IPS-NIHi7 (cell line): Measurements from ENCODE around the gene NOL6.
"Not testable (repeated sequence)": the region's sequence is repeated elsewhere in the genome, so short reads cannot be mapped to it uniquely, and the experiment has no call there.

Experiments
- DNase-seq: peaks from one replicate; pipeline ENCODE4 v3.0.0; 2012; ENCODE audit warnings: mixed read lengths; ENCODE audit errors: extremely low spot score

NOL6 gene

DNA sequence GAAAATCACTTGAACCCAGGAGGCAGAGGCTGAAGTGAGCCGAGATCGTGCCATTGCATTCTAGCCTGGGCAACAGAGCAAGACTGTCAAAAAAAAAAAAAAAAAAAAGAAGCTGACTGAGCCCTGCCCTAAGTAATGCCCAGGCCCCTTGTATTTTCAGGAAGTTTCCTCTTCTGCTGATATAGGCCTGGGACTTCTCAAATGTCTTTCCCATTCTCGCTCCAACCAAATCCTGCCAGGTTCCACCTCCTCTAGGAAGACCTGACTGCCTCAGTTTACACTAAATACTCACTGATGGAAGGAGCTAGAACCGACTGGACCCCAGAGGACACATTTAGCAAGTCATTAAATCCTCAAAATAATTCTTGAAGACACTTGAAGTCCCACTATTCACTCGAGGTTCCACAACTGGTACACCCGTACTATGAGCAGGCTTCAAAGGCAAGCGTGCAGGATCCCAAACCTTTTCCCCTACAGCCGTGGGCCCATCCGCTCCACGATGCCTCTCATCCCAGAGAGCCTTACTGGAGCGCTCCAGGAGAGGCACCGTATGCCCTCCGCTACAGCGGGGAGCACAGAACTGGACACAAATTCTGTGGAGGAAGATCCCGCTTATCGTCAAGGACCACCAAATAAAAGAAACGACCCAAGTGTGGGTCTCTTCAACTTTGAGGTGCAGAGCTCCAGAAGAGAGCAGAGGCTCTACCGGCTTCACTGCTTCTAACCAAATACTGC lies 676 bp downstream of the NOL6 start:
- DNase-seq: no peak

DNA sequence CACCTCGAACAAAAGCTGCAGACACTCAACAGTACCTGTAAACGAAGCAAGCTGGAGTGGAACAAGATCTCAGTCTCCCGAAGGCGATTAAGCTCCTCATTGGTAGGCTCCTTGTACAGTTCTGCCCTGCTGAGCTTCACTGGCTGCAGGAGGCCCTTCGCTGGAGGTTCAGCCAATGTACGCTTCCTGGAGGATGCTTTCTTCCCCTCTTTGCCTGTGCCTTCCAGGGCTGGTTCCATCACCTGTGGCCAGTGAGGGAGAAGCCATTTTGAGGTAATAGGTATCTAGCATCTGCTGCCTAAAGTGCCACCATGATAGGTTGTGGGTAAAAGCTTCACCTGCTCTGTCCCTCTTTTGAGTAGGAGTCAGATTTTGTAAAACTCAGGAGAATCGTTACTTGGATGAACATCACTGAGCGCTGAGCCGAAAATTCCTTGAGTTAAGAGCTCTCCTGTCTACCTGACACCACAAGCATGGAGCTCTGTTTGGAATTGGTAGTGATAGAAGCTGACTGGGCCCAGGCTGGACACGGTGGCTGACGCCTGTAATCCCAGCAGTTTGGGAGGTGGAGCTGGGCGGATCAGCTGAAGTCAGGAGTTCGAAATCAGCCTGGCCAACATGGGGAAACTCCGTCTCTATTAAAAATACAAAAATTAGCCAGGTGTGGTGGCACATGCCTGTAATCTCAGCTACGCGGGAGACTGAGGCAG lies 1.4 kb downstream of the NOL6 start:
- no peak for DNase-seq

DNA sequence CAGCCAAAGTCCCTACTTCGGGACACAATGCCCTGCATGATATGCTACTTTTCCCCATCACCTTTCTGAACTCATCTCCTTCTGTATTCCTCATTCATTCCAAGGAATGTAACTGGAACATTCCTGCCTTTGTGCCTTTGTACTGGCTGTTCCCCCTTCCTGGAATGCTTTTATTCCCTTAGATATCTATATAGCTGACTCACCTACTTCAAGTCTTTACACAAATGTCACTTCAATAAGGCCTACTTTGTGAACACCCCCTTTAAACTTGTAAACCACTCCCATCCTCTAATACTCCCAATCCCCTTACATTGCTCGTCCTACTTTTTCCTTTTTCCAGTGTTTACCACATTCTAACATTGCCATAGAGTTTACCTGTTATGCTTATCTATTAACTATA lies 2.4 kb downstream of the NOL6 start:
- DNase-seq: no peak

DNA sequence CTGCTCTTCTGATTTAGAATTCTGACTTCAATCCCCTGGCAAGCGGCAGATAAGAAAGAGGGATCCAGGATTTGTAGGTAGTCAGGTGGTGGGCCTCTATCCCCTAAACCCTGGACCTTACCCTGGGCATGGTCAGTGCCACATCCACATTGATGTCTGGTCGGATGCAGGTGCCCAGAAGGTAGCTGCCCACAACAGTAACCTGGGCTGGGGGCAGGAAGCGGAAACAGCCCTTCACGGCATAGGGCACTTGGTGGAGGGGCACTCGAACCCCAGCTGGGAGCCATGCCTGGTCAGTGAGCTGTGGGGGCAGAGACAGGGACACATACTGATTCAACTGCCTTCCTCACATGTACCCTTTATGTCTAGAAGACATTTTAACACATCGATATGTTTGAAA lies 3.8 kb downstream of the NOL6 start:
- no peak for DNase-seq

DNA sequence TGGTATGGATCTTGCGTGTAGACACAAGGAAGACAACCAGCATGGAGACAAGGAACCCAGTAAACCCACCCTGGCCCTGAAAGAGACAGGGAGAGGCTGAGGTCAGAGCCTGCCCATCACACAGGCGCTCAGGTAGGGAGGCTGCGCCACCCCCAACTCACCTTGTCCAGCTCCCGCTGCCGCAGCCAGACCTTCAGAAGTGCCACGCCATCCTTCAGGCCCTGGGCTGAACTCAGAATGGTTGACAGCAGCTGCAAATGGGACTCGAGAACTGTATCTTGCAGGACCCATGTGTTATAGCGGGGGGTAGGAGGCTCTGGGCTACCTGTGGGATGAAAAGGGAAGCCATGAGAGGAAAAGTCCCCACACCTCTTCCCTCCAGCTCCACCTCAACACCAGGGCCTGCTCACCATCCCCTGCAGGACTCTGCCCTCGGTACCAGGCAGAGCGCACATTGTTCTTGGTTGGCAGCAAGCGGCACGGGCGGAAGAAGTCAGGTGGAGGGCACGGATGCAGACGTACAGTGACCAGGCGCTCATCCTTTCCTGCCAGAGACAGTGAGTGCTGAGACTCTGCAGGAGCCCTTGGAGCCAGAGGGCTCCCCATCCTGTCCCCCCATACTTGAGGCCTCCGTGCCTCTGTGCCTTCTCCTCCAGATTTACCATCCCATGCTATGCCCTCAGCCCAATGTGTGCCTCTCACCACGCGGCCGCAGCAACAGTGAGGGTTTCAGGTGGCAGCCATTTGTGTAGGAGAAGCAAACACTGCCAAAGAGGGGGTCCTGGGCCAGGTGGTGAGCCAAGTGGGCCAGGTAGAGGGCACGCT lies 4.7 kb downstream of the NOL6 start:
- no peak for DNase-seq

DNA sequence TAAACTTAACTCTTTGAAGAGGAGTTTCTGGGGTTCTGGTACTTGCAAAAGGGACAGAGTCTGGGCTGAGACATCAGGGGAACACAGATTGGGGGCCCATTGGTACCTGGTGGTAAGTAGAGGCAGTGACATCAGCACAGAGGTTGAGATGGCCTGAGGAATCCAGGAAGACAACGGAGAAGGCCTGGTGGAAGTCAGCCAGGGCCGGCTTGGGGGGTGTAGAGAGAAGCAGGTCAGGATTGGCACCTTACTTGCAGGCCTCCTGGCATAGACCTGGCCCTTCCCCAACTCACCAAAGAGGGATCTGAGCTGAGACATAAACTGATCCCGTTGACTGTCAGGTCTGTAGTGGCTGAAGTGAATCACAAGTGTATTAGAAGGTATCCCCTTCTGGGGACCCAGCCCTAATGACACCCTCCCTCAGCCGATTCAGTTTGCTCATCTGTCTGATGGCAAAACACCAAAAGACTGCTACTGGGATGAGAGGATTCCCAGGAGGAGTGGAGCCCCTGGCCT lies 5.5 kb downstream of the NOL6 start:
- DNase-seq: no peak

DNA sequence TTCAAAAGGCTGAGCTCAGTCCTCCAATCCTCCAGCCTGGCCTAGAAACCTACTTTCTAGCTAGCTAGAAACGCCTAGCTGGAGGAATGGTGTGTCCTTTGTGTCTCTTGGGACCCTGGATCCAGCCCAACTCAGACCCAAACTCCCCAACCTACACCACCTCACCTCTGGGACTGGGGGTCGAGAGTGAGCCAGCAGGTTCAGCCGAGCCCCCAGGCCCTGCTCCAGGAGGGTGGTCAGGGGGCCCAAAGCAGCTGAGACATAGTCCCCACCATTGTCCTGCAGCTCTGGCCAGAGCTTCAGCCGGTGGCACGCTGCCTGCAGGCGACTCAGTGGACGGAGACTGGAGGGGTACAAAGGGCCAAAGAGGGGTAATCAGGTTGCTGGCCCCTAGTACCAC lies 6.2 kb downstream of the NOL6 start:
- no peak for DNase-seq

DNA sequence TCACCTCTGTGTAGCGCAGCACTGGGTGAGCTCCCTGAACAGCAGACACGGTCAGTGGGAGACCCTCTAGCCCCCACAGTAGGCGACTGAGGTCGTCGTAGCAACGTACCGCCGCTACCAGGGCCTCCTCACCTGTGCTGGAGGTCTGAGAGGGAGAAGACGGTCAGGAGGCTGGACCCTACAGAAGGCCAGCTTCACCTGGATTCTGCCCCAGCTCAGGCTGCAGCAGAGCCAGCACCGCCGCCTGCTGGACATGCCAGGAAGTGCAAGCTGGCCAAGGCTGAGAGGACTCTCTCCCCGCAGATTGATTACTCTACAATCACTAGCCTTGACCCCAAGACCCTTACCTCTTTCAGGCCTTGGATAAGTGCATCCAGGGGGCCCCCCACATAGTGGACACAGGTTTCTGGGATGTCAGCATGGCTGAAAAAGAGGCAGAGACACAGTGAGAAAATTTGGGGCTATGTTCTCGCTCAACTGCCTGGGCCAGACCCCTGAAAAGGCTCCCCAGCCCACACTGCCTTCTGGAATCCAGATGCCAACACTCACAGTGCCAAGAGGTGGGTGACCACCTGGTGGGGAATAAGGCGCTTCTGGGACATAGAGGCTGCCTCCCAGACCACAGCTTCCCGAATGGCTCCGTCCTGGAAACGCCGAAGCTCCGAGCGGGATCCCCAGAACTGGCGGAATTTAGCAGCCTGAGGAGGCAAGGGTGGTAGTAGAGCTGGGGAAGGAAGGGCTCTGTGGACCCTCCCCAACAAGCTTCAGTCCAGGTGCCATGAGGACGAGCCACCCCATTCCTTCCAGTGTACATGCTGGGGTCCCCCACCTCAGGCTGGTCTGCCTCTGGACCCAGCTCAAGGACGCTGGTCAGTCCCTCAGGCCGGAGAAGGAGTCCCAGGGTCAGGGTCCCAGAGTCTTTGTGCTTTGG lies 6.9 kb downstream of the NOL6 start:
- DNase-seq: peak; percentile 88

DNA sequence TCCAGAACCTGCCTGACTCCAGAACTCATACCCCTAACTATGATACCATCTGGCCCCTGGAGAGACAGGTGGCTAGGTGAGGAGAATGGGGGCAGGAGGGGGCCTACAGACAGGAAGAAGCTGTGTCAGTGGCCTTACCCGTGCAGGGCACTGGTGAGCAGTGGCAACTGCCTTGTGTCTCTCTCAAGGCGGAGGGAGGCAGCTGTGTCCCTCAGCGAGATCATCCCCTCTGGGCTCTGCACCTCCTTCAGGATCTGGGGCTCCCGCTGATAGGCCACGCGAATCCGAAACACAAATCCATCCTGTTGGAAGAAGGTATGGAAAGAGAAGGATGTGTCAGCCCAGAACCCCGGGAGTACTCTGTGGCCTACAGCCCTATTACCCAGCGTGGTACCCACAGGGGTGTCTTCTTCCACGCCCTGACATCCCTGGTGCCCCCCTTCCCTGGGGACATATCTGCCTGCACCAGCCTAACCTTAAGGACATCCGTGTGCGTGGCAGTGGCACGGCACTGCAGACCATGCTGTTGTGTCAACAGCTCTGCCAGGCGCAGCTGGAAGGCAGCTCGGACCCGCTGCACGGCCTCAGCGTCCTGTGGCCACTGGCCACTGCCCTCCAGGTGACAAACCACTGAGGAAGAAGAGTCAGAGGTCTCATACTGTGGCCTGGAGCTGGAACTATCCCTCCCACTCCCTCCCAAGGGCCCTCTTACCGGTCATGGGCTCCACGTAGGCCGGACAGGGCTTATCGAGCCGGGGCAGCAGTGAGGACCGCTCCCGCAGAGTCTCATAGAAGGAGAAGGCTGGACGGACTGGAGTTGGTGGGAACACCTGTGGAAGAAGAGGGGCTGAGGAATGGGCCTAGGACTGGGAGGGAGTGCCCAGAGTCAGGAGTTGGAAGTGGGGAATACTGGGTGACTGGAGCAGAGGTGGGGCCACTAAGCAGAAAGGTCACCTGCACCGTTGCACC lies 7.8 kb downstream of the NOL6 start:
- DNase-seq: no peak

DNA sequence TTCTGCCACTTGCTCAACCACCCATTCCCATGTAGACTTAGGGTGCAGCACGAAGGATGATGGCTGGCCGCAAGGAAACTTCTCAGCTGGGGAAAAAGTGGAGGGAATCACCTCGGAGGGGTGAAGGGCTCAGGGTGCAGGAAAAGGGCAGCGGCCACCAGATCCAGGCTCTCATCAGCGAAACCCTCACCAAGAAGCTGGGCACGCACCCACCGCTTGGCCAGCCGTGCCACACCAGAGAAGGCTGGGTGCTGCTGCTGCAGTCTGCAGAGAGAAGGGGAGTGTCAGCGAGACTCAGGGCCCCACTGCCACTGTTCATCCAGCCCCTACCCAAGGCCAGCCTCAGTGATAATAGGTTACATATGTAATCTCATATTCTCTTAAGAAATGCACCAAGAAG lies 8.6 kb downstream of the NOL6 start:
- no peak for DNase-seq

DNA sequence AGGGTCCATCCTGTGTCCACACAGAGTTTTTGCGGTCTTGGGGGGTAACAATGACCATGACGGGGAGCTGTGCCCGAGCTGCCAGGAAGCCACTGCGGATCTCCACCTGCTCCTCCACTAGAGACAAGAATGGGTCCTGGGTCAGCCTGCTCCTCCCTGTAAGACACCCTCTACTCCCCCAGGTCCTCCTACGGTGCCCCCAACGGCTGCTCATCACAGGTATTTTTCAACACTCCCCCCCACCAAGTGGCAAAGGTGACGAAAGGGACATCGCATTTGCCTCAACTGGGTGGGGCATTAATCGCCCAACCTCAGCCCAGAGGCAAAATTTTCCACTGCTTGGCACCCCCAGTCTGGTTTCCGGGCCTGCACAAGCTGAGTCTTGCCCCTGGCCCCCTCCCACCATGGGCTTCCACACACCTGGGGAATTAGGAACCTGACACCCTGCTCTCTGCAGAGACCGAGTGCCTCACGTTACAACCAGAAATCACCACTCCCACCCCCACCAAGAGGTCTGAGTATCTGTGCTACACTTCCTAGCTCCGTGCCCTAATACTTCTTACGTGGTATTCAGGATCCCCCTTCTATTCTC lies 9.6 kb downstream of the NOL6 start:
- DNase-seq: no peak

DNA sequence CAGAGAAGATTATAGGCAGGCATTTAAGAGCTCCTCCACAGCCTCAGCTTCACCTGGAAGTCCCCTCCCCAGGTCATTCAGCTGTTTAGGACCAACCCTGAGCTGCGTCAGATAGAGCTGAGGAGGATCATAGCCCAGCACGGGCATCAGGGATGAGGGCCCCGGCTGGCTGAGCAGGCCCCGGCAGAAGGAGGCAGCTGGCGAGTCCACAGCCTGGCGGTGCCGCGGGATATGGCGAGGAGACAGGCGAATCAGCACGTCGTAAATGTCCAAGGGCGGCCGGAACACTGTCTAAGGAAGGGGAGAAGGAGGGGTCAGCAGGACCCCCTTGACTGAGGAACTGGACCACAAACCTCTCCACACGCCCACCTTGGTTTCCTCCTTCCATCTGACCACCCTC lies 10.6 kb downstream of the NOL6 start:
- DNase-seq: no peak

DNA sequence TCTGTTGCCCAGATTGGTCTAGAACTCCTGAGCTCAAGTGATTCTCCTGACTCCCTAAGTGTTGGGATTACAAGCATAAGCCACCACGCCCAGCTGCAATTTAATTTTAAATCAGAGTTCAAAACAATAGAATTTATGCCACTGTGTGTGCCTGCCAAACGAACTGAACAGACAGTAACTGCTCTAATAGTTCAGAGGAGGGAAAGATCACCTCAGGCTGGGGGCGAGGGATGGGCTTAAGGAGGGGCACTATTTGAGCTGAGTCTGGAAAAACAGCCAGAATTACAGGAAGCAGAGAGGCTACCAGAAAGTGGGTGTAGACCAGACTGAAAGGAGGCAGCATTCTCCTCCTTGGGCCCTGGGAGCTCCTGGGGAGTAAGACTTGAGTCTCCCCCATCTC lies 12.2 kb downstream of the NOL6 start:
- no peak for DNase-seq

DNA sequence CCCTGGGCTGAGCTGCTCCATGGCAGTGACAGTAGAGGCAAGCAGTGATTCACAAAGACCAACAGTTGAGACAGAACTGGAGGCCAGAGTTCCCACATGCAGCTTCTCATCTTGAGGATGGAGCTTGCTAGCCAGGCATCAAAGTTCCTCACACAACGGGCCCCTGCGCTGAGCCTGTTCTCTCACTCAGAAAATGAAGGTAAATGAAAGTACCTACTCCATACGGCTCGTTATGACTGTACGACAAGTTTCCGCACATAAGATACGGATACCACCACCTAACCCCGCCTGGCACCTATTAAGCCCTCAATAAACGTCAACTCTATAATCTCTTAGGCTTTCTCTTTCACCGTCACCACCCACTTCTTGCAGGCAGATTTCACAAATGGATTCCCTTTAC lies 12.9 kb downstream of the NOL6 start:
- no peak for DNase-seq

DNA sequence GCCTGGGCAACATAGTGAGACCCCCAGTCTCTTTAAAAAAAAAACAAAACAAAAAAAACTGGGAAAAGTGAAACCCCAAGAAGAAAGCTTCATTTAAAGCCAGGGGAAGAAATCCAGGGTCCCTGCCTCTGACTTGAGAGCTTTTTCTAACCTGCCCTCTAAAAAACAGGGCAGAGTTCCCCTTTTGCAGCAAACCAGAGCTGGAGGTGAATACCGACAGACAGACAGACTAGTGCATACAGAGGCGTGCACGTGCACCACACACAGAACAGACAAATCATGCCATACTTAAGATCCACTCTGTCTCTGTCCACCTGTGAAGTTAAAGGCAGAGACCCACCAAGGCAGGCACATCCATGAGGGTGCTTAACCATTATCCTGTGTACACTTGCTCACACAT lies 14.6 kb downstream of the NOL6 start:
- DNase-seq: no peak

DNA sequence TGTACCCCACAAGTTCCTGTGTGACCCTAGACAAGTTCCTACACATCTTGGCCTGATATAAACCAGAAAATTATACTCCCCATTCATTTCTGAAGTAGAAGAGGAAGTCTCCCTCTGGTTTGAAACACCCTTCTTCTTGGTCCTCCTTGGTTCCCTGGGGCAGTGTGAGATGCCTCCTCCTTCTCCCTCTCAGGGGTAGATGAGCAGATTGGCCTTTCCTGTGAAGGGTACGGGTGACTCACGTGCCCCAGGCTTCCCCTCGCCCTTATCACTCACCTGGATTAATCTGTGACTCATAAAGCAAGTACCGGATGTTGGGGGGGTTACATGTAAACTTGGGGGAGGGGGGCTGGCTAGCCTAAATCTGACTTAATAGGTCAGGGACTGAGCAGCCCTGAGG lies 15.3 kb downstream of the NOL6 start:
- no peak for DNase-seq

DNA sequence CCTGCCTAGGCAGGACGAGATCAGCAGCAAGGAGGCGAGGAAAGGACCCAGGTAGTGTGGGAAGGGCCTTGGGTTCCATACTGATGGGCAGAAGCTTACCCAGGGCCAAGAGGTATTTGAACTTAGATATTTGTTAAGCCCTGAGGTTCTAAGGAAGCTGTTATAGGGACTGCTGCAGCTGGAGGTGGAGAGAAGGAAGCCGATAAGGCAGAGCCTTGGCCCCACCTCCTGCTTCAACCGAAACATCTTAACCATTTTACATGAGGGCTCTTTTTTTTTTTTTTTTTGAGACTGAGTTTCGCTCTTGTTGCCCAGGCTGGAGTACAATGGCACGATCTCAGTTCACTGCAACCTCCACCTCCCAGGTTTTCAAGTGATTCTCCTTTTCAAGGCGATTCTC lies 17.8 kb downstream of the NOL6 start:
- no peak for DNase-seq

DNA sequence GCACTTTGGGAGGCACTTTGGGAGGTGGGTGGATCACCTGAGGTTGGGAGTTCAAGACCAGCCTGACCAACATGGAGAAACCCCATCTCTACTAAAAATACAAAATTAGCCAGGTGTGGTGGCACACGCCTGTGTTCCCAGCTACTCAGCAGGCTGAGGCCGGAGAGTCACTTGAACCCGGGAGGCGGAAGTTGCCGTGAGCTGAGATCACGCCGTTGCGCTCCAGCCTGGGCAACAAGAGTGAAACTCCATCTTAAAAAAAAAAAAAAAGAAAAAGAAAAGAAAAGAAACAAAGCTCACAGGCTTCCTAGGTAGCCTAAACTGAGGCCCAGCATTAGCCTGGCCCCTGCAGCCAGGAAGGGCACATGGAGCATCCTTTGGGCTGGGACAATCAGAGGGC lies 18.3 kb downstream of the NOL6 start:
- not testable (repeated sequence) for DNase-seq

DNA sequence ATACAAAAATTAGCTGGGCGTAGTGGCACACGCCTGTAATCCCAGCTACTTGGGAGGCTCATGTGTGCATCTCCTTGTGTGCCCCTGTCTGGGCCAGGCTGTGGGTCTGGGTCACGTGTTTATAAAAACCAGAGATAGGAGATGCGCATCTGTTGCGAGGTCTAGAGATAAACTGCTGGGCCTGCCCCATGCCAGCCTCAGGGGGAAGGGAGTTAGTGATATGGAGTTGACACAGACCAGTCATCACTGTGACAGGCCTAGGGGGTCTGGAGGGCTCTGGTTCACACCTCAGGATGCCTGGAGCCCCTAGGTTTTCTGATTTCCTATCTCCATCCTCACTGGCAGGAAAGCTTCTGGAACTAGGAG lies 19.1 kb downstream of the NOL6 start:
- DNase-seq: not testable (repeated sequence)
